Neural progenitor cell (in vitro differentiated cells): Measurements from ENCODE around the gene LHFPL2.

ENCODE experiments used
- EZH2 ChIP-seq: fragments of 200-600 bp; sonication (generic); IDR thresholded peaks from 2 replicates; pipeline ENCODE4 v1.6.1; 2017; ENCODE audit warnings: antibody characterized with exemption, mild to moderate bottlenecking, moderate library complexity
- TF ChIP-seq, protein P1 (sequence below): fragments of 200-600 bp; sonication (generic); IDR thresholded peaks from 2 replicates; pipeline ENCODE4 v1.5.1; 2017; ENCODE audit warnings: antibody characterized with exemption, mild to moderate bottlenecking

DNA sequence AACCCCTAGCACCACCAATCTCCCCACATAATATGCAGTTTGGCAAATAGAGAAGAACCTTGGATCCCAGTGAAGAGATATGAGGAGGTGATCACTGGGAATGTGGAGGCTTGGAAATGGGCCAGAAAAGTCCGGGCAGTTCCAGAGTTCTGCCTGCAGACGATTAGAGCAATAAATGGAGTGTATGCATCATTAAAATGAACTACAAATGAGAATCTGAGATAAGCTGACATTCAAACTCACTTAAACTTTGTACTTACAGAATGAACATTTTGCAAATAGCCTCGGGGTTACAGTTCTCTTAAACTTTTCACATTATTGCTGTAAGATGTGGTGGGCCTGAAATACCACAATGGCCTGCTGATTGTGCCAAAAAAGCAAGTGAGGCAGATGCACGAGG lies 23.0 kb upstream of the LHFPL2 start:
- no peak for TF ChIP-seq EZH2
- TF ChIP-seq, protein P1, sequence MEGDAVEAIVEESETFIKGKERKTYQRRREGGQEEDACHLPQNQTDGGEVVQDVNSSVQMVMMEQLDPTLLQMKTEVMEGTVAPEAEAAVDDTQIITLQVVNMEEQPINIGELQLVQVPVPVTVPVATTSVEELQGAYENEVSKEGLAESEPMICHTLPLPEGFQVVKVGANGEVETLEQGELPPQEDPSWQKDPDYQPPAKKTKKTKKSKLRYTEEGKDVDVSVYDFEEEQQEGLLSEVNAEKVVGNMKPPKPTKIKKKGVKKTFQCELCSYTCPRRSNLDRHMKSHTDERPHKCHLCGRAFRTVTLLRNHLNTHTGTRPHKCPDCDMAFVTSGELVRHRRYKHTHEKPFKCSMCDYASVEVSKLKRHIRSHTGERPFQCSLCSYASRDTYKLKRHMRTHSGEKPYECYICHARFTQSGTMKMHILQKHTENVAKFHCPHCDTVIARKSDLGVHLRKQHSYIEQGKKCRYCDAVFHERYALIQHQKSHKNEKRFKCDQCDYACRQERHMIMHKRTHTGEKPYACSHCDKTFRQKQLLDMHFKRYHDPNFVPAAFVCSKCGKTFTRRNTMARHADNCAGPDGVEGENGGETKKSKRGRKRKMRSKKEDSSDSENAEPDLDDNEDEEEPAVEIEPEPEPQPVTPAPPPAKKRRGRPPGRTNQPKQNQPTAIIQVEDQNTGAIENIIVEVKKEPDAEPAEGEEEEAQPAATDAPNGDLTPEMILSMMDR, result no peak
